ENCODE results near the gene RCBTB1.
A peak's percentile ranks its signal among the peaks of the same experiment; 100 is the strongest.
"Not testable (repeated sequence)": the region's sequence is repeated elsewhere in the genome, so short reads cannot be mapped to it uniquely, and the experiment has no call there.

The RCBTB1 gene

DNA sequence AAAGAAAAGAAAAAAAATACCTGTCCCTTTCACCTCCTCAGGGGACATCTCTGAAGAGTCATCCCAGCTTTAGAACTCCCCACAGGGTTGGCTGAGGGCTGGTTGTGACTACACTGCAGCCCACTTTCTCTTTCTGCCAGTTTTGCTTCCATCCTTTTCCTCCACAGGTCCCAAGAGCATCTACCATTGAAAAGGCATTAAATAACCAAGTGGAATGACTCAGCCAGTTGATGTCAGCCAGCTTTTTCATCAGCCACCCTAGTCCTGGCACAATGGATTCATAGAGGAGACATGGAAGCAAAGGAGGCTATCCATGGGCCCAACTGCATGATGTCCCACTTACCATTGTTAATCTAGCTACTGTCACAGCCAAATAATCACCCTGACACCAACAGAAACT is 9.2 kb upstream of the RCBTB1 start:
- Histone ChIP-seq H3K36me3 (ENCODE audit: control insufficient read depth, insufficient read depth, low read length) (no peaks in the 10 kb centered on the region), H3K4me3 (ENCODE audit: low read length) (no peak overlapping the region), H3K27me3 (ENCODE audit: control insufficient read depth, insufficient read depth, low read length) (no peaks in the 10 kb centered on the region), H3K9ac (ENCODE audit: low read length) (no peak overlapping the region), H3K4me1 (ENCODE audit: control insufficient read depth, insufficient read depth, low read length) (no peaks in the 10 kb centered on the region), H3K27ac (ENCODE audit: low read depth, low read length) (no peak overlapping the region)

DNA sequence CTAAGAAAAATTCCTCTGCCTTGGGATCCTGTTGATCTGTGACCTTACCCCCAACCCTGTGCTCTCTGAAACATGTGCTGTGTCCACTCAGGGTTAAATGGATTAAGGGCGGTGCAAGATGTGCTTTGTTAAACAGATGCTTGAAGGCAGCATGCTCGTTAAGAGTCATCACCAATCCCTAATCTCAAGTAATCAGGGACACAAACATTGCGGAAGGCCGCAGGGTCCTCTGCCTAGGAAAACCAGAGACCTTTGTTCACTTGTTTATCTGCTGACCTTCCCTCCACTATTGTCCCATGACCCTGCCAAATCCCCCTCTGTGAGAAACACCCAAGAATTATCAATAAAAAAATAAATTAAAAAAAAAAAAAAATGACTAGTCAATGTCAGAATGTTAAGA is 8.5 kb upstream of the RCBTB1 start:
- not testable (repeated sequence) for H3K27me3 ChIP-seq (ENCODE audit: control insufficient read depth, insufficient read depth, low read length); H3K4me3 ChIP-seq (ENCODE audit: low read length); H3K36me3 ChIP-seq (ENCODE audit: control insufficient read depth, insufficient read depth, low read length); H3K9ac ChIP-seq (ENCODE audit: low read length); H3K27ac ChIP-seq (ENCODE audit: low read depth, low read length); H3K4me1 ChIP-seq (ENCODE audit: control insufficient read depth, insufficient read depth, low read length)

DNA sequence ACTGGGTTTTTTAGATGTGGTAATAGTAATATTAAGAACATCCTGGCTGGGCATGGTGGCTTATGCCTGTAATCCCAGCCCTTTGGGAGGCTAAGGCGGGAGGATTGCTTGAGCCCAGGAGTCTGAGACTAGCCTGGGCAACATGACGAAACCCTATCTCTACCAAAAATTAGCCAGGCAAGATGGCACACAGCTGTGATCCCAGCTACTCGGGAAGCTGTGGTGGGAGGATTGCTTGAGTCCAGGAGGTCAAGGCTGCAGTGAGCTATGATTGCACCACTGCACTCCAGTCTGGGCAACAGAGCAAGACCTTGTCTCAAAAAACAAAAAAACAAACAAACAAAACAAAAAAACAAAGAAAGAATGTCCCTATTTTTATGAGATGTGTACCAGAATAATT is 5.4 kb upstream of the RCBTB1 start:
- H3K27me3 ChIP-seq (ENCODE audit: control insufficient read depth, insufficient read depth, low read length); H3K36me3 ChIP-seq (ENCODE audit: control insufficient read depth, insufficient read depth, low read length): not testable (repeated sequence)

DNA sequence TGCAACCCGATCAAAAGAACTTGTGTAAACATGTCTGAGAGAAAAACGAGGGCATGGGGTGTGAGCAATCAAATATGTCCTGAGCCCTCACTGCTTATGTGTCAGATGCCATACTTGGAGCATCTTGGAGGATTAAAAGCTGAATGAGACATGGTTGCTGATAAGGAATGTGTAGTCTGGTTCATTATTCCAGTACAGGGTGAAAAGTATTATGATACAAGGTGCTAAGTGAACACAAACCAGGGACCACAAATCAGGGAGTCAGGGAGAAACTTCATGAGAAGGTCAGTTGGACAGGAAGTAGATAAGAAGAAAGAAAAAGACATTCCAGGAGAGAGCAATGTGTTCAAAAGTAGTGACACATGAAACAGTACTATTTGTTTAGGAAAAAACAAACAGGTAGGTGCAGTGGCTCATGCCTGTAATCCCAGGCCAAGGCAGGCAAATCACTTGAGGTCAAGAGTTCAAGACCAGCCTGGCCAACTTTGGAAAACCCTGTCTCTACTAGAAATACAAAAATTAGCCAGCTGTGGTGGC is 2.0 kb upstream of the RCBTB1 start:
- H3K4me3 ChIP-seq (ENCODE audit: low read length) = no peak overlapping the region
- no peak overlapping the region for H3K27ac ChIP-seq (ENCODE audit: low read depth, low read length)
- H3K9ac ChIP-seq (ENCODE audit: low read length) = no peak overlapping the region
- no peaks in the 10 kb centered on the region for H3K4me1 ChIP-seq (ENCODE audit: control insufficient read depth, insufficient read depth, low read length)
- H3K27me3 ChIP-seq (ENCODE audit: control insufficient read depth, insufficient read depth, low read length) = no peaks in the 10 kb centered on the region
- H3K36me3 ChIP-seq (ENCODE audit: control insufficient read depth, insufficient read depth, low read length) = no peaks in the 10 kb centered on the region

More for the DNA sequence above, 5.4 kb upstream of the RCBTB1 start:
- not testable (repeated sequence) for H3K4me3 ChIP-seq (ENCODE audit: low read length); H3K4me1 ChIP-seq (ENCODE audit: control insufficient read depth, insufficient read depth, low read length); H3K27ac ChIP-seq (ENCODE audit: low read depth, low read length); H3K9ac ChIP-seq (ENCODE audit: low read length)

DNA sequence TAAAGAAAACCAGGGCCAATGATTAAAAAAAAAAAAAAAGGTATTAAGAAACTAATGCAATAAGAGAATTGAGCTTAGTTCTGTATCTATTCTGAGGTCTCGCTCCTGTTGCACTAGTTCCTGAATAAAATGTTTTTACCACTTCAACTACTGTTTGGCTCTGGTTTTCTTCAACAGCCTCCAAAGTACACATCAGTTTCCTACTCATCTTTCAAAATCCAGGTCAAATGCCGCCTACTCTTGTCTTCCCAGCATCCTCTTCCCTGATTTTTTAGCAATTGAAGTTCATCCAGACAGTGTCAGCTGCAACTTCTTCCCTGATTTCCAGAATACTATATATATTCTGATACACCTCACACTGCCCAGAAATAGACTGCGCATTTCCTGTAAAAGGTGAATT is 1.4 kb upstream of the RCBTB1 start:
- H3K9ac ChIP-seq (ENCODE audit: low read length) = no peak overlapping the region
- H3K27me3 ChIP-seq (ENCODE audit: control insufficient read depth, insufficient read depth, low read length) = no peaks in the 10 kb centered on the region
- no peaks in the 10 kb centered on the region for H3K4me1 ChIP-seq (ENCODE audit: control insufficient read depth, insufficient read depth, low read length)
- H3K36me3 ChIP-seq (ENCODE audit: control insufficient read depth, insufficient read depth, low read length) = no peaks in the 10 kb centered on the region
- no peak overlapping the region for H3K4me3 ChIP-seq (ENCODE audit: low read length)
- H3K27ac ChIP-seq (ENCODE audit: low read depth, low read length) = no peak overlapping the region

DNA sequence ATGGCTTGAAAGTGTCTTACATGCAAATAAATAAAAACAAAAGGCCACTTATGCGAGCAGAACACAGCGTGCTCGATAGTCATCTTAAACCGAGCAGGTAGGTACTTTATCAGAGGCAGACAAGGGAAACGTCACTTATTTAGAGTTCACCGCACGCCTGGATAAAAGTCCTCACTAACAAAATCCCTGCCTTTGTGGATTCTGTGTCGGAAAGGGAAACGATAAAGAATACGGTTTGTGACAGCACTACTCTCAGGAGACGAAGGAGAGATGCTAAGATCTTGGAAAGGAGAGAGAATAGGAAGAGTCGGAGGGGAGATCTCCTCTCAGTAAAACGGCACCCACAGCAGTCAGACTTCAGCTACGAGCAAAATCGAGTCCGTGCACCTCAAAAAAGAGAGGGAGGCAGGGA is 581 bp downstream of the RCBTB1 start:
- Histone ChIP-seq H3K9ac (ENCODE audit: low read length) (peak overlapping the region; percentile 61), H3K4me1 (ENCODE audit: control insufficient read depth, insufficient read depth, low read length) (no peaks in the 10 kb centered on the region), H3K27ac (ENCODE audit: low read depth, low read length) (peak overlapping the region; percentile 67), H3K27me3 (ENCODE audit: control insufficient read depth, insufficient read depth, low read length) (no peaks in the 10 kb centered on the region), H3K36me3 (ENCODE audit: control insufficient read depth, insufficient read depth, low read length) (peaks cover 7% of the 10 kb centered on the region), H3K4me3 (ENCODE audit: low read length) (peak overlapping the region; percentile 88)

DNA sequence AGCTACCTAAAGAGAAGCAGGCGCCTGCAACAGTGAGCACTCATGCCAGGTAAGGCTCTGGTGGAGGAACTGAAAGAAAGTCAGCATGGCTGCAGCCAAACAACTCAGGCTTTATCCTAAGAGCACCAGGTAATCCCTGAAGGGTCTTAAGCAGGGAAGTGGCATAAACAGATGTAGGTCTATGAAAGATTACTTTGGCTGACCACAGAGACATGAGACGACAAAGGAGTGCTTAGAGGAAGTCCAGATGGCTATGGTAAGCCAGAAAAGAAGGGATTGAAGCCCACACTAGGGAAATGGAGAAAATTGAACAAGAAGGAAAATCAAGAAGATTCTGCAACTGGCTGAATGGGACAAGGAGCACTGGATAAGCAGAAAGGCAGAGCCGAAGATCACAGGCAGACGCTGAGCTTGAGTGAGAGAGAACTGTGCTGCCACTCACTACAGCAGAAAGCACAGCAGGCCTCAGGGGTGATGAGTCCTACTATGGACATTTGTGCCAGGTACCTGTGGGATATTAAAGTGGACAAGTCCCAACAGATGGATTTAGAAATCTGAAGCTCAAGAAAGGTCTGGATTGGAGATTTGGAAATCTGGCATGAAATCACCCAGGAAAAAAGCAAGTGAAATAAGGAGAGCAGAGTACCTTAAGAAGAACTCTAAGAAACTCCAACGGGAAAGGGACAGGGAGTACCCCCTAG is 4.2 kb downstream of the RCBTB1 start:
- Histone ChIP-seq H3K4me3 (ENCODE audit: low read length) (no peak overlapping the region), H3K36me3 (ENCODE audit: control insufficient read depth, insufficient read depth, low read length) (peaks cover 7% of the 10 kb centered on the region), H3K4me1 (ENCODE audit: control insufficient read depth, insufficient read depth, low read length) (no peaks in the 10 kb centered on the region), H3K27ac (ENCODE audit: low read depth, low read length) (no peak overlapping the region), H3K27me3 (ENCODE audit: control insufficient read depth, insufficient read depth, low read length) (no peaks in the 10 kb centered on the region), H3K9ac (ENCODE audit: low read length) (no peak overlapping the region)

DNA sequence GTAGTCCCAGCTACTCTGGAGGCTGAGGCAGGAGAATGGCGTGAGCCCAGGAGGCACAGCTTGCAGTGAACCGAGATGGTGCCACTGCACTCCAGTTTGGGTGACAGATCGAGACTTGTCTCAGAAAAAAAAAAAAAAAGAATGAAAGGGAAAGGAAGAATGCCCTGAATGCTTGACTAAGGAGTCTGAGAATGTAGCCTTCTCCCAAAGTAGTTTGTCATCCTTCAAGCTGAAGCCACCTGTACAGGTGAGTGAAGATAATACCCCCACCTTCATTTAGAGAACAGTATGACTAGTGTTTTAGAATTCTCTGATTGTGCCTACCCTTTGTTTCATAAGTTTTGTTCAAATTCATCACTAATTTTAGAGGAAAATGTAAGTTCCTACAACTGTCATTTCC is 5.9 kb downstream of the RCBTB1 start:
- Histone ChIP-seq H3K27ac (ENCODE audit: low read depth, low read length) (no peak overlapping the region), H3K4me3 (ENCODE audit: low read length) (no peak overlapping the region), H3K9ac (ENCODE audit: low read length) (no peak overlapping the region), H3K4me1 (ENCODE audit: control insufficient read depth, insufficient read depth, low read length) (no peaks in the 10 kb centered on the region), H3K27me3 (ENCODE audit: control insufficient read depth, insufficient read depth, low read length) (no peaks in the 10 kb centered on the region), H3K36me3 (ENCODE audit: control insufficient read depth, insufficient read depth, low read length) (peaks cover 7% of the 10 kb centered on the region)

DNA sequence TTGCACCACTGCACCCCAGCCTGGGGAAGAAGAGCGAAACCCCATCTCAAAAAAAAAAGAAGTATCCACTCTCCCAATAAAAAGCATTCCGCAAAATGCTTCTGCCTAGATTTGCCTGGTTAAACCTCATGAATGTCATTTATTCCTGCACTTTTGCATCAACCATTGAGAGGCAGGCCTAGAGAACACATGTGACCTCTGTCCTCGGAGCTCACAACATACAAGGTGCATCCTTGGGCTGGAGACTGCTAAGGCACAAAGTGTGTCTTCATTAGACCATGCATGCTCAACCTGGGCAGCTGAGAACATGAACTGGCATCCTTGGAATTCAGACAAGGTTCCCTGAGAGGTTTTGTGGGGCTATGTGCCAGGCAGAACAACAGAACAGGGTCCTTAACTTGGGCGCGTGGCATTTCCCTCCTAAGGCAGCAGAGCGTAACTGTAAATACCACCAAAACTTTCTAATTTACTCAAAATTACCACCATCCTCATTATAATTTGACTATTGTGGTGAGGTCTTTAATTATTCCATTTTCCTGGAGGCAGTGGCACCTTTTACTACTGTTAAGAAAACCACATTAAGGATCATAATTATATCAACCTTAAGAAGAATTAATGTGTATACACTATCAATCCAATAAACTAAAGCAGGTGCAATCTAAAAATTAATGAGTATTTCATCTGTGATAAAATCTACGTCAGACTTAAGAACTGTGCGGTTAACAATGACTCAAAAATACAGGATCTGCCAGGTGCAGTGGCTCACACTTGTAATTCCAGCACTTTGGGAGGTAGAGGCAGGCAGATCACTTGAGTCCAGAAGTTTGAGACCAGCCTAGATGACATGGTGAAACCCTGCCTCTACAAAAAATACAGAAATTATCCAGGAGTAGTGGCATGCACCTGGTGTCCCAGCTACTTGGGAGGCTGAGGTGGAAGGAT is 13.8 kb downstream of the RCBTB1 start:
- Histone ChIP-seq H3K9ac (ENCODE audit: low read length) (no peak overlapping the region), H3K27me3 (ENCODE audit: control insufficient read depth, insufficient read depth, low read length) (no peaks in the 10 kb centered on the region), H3K4me3 (ENCODE audit: low read length) (no peak overlapping the region), H3K27ac (ENCODE audit: low read depth, low read length) (no peak overlapping the region), H3K36me3 (ENCODE audit: control insufficient read depth, insufficient read depth, low read length) (no peaks in the 10 kb centered on the region), H3K4me1 (ENCODE audit: control insufficient read depth, insufficient read depth, low read length) (no peaks in the 10 kb centered on the region)

DNA sequence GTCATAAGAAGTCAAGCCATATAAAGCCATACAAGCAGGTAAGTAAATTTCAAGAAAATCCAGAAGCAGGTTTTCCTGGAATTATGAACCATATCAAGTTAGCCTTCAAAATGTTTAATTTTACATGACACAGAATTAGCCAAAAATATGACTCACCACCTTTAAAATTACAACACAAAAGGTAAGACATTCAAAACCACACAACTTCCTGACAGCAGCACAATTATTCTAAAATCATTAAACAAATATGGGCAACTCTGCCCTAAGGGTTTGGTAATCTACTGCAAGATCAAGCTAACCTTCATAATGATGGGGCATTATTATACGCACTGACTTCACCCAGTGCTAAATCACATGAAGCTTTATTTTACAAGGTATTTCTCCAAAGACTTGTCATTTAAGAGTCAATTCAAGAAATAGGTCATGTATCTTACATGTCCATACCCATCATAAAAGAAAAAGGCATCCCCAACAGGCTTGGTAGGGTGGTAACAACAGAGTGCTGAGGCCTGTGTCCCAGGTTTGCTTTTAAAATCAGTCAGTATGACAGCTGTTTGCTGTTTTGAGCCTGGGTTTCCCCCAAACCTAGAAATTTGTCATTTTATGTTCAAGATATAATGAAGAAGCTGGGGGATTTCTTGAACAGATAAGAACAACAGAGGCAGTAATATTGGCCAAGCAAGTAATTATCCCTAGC is 15.2 kb downstream of the RCBTB1 start:
- H3K4me3 ChIP-seq (ENCODE audit: low read length) = no peak overlapping the region

DNA sequence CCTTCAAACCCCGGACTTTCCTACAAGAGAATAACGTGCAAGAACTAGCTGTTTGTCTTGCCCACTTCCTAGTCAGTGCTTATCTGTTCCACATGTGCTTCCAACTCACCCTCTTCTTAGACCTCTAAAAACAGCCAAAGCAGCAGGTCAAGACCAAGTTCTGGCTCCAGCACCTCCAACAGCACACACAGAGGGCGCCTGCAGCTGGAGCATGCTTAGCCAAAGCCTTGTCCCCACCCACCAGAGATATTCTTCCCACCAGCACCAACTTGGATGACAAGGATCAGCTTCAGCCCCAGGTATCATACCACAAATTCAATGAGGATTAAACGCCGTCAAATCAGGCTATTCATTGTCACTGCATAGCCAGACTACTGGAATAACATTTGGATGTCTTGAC is 17.9 kb downstream of the RCBTB1 start:
- Histone ChIP-seq H3K9ac (ENCODE audit: low read length) (no peak overlapping the region), H3K27ac (ENCODE audit: low read depth, low read length) (no peak overlapping the region), H3K4me1 (ENCODE audit: control insufficient read depth, insufficient read depth, low read length) (no peaks in the 10 kb centered on the region), H3K36me3 (ENCODE audit: control insufficient read depth, insufficient read depth, low read length) (no peaks in the 10 kb centered on the region), H3K27me3 (ENCODE audit: control insufficient read depth, insufficient read depth, low read length) (no peaks in the 10 kb centered on the region), H3K4me3 (ENCODE audit: low read length) (no peak overlapping the region)

More for the DNA sequence above, 15.2 kb downstream of the RCBTB1 start:
- Histone ChIP-seq H3K9ac (ENCODE audit: low read length) (no peak overlapping the region), H3K27me3 (ENCODE audit: control insufficient read depth, insufficient read depth, low read length) (no peaks in the 10 kb centered on the region), H3K36me3 (ENCODE audit: control insufficient read depth, insufficient read depth, low read length) (no peaks in the 10 kb centered on the region), H3K4me1 (ENCODE audit: control insufficient read depth, insufficient read depth, low read length) (no peaks in the 10 kb centered on the region), H3K27ac (ENCODE audit: low read depth, low read length) (no peak overlapping the region)

DNA sequence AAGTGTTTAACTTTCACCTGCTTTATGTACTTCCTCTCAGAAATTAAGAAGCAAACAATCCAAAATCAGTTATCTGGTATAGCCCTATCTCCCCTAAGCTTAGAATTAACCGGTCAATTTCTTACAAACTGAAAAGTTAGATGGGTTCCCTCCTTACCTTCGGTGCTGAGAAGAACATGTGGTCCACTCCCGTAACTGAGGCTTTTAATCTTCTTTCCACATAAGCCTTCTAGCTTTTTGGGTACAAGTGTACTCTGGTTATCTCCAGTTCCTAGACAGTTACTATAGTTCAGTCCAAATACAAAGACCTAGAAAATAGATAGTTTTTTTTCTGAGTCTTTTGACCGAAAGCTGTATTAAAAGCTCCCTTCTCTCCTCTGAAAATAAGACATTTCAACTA is 18.9 kb downstream of the RCBTB1 start:
- Histone ChIP-seq H3K9ac (ENCODE audit: low read length) (no peak overlapping the region), H3K27ac (ENCODE audit: low read depth, low read length) (no peak overlapping the region), H3K4me3 (ENCODE audit: low read length) (no peak overlapping the region), H3K27me3 (ENCODE audit: control insufficient read depth, insufficient read depth, low read length) (no peaks in the 10 kb centered on the region), H3K36me3 (ENCODE audit: control insufficient read depth, insufficient read depth, low read length) (no peaks in the 10 kb centered on the region), H3K4me1 (ENCODE audit: control insufficient read depth, insufficient read depth, low read length) (no peaks in the 10 kb centered on the region)
